Vagina (tissue), 2 donors: ENCODE data around the gene PRC1.

Experiments used
- CTCF ChIP-seq, 3 experiments: fragments of 450-650 bp in 2 of 3; fragments of 200-600 bp in 1 of 3; sonication (generic) in 1 of 3; IDR thresholded peaks; one replicate each; pipeline ENCODE4 v1.5.1; 2017 to 2019; ENCODE audit warnings: antibody characterized with exemption in 3 of 3, mild to moderate bottlenecking in 2 of 3, moderate library complexity in 2 of 3
- POLR2AphosphoS5 ChIP-seq, 2 donors: sonication (generic); formaldehyde crosslinking; IDR thresholded peaks; one replicate each; pipeline ENCODE4 v1.9.0; 2017; ENCODE audit warnings: antibody characterized with exemption in 2 of 2, mild to moderate bottlenecking in 2 of 2, low read depth in 1 of 2; ENCODE audit not compliant: insufficient read depth in 1 of 2

- TF ChIP-seq POLR2AphosphoS5 (IDR thresholded peaks at IDR 0.05; ENCODE audit: insufficient read depth in 1 of 2, low read depth in 1 of 2) (no peak), CTCF (IDR thresholded peaks at IDR 0.05) (no peak)
These were observed 27.3 kb upstream of the PRC1 start for GRCh38 chr15:91021516-91022074.
